HG03571 (cell line): Measurements from ENCODE around the gene GALNT18.

Experiments used
- ATAC-seq: cut with Tn5 transposase; IDR thresholded peaks from one replicate; pipeline ENCODE4 v1.9.1; 2021; ENCODE audit not compliant: unreplicated experiment

GALNT18 gene

DNA sequence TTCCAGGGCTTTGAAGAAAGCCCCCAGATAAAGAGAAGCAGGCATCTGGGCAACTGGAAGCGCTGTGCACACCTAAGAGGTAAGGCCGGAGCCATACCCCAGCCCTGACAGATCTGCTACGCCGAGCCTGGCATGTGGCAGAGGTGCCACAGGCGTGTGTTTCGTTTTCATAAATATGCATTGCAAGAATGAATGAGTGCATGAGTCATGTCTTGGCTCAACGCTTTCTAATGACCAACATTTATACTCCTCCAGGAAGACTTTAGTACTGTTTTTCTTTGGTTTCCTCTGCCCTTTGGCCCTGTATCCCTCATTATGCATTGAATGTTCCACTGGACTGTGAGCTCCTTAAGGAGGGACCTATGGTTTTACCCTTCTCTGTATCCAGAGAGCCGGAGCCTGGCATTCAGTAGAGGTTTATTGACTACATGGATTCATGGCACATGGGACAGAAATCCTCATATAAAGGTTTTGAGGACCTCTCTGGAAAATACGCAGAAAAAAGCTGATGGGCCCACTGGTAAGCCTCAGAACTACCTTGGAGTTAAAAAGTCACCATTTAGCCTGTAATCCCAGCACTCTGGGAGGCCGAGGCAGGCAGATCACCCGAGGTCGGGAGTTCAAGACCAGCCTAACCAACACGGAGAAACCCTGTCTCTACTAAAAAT is 229.9 kb downstream of the GALNT18 start:
- no peak for ATAC-seq

DNA sequence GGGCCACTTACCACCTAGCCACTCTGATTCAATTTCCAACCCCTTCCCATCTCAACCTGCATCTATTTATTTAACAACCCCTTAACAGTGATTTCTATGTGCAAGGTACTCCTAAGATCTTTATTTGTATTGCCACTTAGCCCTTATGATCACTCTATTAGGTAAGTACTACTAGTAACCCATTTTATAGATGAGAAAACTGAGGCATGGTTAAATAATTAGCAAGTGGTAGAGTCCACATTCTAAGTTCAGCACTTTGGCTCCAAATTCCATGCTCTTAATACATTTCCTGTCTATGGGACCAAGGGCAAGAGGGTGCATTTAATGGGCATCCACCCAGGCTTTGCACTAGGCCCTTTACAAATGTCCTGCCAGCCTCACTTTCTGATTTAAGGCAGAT is 230.6 kb downstream of the GALNT18 start:
- no peak for ATAC-seq

DNA sequence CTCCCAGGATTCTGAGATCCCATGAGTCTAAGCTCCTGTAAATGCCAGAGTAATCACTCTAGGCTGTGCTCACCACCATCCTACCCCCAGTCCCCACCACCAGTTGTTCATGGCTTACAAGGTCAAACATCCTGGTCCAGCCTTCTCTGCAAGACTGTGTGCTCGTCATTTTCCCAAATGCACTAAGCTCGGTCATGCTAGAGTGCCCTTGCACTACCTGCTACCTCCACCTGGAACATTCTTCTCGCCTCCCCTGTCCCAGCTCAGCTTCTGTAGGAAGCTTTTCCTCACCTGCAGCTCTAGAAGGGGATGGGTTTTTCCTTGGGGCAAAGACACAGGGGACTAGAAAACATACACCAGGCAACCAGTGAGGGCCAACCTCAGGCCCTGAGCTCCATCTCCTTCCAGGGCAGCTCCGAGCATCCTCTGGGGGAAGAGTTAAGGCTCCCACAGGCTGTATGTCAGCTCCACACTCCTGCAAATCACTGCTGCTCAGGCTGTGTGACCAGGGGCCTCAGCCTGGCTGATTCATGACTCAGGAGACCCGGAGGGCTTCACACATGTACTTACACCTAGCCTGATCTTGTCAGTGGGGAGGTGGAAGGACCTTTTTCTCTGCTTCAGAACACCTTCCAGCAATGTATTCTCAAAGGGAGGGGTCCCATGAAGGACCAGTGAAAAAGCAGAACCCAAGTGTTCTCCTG is 231.6 kb downstream of the GALNT18 start:
- ATAC-seq, result no peak

DNA sequence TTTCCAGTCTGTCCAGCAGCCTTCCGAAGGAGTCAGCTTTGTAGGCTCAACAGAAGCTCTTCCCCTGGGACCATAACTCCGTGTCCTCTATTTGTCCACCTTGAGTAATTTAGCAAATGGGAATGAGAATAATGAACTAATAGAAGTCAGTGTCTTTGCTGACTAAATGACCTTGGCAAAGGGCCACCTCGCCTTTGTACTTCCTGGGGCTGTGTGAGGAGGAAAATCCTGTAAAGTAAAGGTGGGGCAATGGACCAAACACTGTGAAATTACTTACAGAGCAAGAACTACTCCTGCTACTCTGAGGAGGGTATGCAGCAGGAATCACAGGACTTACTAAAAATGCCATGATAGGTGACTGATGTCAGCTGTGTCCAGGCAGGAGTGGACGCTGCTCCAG is 232.6 kb downstream of the GALNT18 start:
- ATAC-seq, result no peak

GRCh38 chr11:11387622-11388305 is 234.0 kb downstream of the GALNT18 start:
- no peak for ATAC-seq

GRCh38 chr11:11387207-11387606 is 234.6 kb downstream of the GALNT18 start:
- no peak for ATAC-seq

GRCh38 chr11:11384829-11385228 is 237.0 kb downstream of the GALNT18 start:
- ATAC-seq, result no peak

GRCh38 chr11:11383995-11384394 is 237.8 kb downstream of the GALNT18 start:
- ATAC-seq, result no peak

DNA sequence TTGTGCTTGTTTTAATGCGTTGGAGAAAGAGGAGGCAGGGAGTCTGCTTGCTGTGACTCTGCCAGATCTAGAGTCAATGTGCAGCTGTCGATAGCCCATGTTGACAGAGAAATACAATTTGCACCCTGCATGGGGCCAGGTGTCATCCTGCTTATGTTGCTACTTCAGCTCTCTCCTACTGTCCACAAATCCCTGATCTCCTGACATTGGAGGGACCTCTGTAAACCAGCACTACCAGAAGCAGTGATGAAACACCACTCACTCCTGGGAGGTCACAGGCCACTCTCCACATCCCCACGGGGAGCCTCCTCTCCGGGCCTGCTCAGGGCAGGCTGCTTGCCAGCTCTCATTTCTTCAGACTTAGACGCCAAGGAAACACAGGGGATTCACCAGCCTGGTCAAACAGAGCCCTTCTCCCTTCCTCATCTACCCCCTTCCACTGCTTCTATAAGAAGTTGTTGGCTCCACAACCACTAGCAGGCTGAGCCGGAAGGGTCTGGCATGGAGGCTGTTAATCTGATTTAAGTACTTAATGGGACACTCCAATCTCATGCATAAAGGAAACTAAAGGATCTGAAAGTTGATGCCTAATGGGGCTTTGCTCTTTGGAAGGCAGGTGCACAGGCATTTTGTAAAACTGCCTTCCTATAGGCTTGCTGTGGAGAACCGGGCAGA is 238.8 kb downstream of the GALNT18 start:
- no peak for ATAC-seq

- ATAC-seq, result no peak
Observed at GRCh38 chr11:11381471-11382105, 240.2 kb downstream of the GALNT18 start.

- ATAC-seq, result no peak
Observed at GRCh38 chr11:11380883-11381282, 240.9 kb downstream of the GALNT18 start.

- ATAC-seq, result no peak
Observed at GRCh38 chr11:11380340-11380739, 241.5 kb downstream of the GALNT18 start.

GRCh38 chr11:11379661-11380060 is 242.1 kb downstream of the GALNT18 start:
- no peak for ATAC-seq

DNA sequence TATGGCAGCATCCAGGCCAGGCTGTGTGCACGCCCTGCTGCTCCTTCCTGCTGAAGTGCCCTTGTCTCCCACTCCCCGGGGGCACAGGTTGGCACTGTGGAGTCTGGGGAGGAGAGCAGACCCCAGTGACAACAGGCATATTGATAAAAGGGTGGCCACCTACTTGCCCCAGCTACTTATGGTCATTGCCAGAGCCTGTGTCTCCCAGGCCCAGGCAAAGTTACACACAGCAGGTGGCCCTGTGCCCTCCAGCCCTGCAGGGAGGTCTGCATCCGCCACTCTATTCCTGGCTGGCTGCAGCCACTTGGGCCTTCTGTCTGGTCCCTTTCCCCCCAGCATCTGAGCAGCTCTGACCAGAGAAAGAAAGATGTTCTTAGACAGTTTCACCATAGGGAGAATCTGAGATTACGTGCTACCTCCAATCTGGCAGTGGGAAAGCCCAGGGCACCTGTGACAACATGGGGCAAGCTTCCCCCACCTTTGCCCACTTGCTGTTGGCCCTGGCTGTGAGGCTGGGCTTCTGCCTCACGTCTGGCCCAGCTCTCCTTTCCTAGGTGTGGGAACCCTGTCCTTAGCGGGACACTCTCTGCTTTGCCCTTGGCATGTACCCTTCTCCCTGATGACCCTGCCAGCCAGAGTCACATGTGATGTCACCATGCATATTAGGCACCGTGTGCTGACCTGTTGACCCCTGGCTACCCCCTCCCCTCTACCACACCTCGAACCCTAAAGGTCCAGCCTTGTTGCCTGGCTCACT is 243.4 kb downstream of the GALNT18 start:
- ATAC-seq, result no peak

DNA sequence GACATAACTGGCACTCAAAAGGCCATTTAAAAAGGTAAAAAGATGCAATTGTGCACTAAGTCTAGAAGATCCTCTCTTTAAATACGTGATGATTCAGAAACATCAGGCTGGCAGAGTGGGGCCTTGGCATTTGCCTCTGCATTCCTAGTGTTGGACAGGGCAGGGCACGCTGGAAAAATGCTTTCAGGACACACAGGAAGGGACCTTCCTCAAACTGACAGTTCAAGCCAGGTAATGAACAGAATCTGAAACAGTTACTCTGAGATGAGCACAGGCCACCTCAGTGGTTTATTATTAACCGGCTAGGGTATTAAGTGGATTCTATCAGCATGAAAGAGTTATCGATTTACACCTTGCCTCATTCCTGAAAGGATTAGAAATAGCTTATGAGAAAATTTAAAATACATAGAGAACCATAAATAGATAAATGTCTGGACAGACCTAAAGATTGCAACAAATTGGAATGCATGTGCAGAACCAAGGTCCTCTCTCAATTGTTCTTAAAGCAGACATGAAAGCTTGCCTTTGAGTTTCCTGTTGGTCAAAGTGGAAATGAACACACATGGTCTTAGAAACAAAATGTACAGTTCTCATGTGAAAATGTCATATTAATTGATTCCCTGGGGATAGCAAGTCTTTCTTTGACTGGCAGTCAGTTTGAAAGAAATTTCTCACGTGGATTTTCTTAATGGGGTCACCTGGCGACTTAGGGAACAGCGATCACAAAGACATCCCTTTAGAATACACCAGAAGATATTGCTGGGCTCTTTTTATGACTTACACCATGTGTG is 247.3 kb downstream of the GALNT18 start:
- ATAC-seq, result peak; percentile 60

- ATAC-seq, result no peak
Observed at GRCh38 chr11:11373934-11374333, 247.9 kb downstream of the GALNT18 start.

DNA sequence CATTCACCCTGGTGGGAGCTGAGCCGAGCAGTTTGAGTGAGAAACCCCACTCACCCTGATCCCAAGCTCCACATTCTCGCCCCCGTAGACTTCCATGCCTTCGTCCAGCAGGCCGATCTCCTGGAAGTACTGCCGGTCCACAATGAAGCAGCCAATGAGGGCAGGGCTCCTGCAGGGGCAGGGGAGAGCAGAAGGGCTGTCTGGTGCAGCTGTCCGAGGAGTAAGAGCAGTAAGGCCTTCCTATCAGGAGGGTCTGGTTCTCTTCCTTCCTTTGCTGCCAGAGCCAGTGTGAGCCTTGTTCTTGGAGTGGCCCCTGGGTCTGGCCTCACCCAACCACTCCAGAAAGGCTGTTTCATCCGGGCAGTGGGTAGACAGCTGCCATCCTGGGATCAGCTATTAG is 249.3 kb downstream of the GALNT18 start:
- no peak for ATAC-seq

GRCh38 chr11:11370962-11371303 is 250.9 kb downstream of the GALNT18 start:
- no peak for ATAC-seq

GRCh38 chr11:11370255-11370961 is 251.4 kb downstream of the GALNT18 start:
- no peak for ATAC-seq
